ENCODE data around the gene PIGZ. TPM values are rescaled to one million over a fixed set of nuclear protein-coding genes. Genes with fewer than 3 reads are reported as not detected.
A peak's percentile ranks its signal among the peaks of the same experiment; 100 is the strongest.

PIGZ gene
- total RNA-seq, 2 experiments from 2014 or later = 0.27 to 0.38 TPM

DNA sequence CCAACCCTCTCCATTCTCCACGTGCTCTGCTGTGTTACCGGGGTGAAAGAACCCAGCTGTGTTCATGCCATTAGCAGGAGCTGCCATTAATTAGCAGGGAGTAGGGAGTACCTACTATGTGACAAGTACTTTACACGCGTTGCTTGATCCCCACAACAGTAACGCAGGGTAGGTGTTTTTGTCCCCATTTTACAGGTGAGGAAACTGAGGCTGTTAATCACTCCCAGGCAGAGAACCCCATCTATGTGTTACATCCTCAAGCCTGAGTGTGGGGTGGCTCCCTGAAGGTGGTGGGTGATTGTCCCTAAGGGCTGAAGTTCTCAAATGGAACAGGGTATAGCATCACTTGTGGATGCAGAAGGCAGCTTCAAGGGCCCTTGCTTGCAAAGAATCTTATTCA, 38.2 kb upstream of the PIGZ start:
- Mint-ChIP-seq H3K27me3 (peaks cover 3% of the 10 kb centered on the region), H3K4me3 (no peak overlapping the region), H3K4me1 (peaks cover 8% of the 10 kb centered on the region), H3K9me3 (no peaks in the 10 kb centered on the region), H3K27ac (no peak overlapping the region), H3K36me3 (peaks cover 2% of the 10 kb centered on the region)
- DNase-seq = no peak

GRCh38 chr3:197006446-197006845, 37.8 kb upstream of the PIGZ start:
- no peaks in the 10 kb centered on the region for H3K9me3 Mint-ChIP-seq
- DNase-seq = no peak
- H3K4me1 Mint-ChIP-seq = peaks cover 8% of the 10 kb centered on the region
- no peak overlapping the region for H3K27ac Mint-ChIP-seq
- H3K36me3 Mint-ChIP-seq = peaks cover 2% of the 10 kb centered on the region
- no peak overlapping the region for H3K4me3 Mint-ChIP-seq
- peaks cover 3% of the 10 kb centered on the region for H3K27me3 Mint-ChIP-seq

DNA sequence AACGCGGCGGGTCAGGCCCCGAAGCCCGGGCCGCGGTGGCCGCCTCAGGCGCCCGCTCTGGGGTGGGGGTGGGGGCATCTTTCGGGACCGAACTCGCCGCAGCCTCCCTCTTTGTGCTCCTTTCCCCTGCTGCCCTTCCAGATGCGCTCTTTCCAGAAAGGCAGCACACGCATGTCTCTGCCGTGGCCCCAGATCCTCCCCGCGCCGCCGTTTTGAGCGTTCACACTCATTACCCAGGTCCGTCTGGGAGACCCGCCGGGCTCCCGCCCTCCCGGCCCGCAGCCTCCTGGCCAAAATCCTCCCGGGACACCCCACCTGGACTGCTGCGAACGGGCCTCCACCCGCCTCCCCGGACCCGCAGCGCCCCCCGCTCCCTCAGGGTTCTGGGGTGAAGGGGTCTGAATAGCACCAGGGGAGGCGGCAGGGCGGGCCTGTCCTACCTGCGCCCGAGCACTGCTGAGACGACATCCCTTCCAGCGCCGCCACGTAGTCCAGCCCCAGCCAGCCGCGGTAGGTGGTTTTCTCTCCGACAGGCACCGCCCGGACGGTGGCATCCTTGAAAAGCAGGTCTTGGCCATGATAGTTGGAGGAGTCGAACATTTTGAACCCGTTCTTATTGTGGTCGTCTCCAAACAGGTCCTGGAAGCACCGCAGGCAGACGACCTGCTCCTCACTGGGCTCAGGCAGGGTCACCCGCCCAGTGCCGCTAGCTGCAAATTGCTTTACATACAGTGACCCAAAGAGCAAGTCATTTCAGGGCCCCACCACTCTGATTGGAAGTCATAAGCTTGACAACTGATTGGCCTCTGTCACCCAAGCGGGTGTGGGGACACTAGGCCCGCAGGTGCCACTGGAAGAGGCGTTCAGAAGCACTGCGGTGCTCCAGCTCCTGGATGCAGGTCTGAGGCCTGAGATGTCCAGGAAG, 35.1 kb upstream of the PIGZ start:
- peak overlapping the region; percentile 81 for H3K4me3 Mint-ChIP-seq
- DNase-seq = peak; percentile 35
- H3K36me3 Mint-ChIP-seq = peaks cover 2% of the 10 kb centered on the region
- H3K4me1 Mint-ChIP-seq = peaks cover 8% of the 10 kb centered on the region
- H3K9me3 Mint-ChIP-seq = no peaks in the 10 kb centered on the region
- peak overlapping the region; percentile 79 for H3K27ac Mint-ChIP-seq
- H3K27me3 Mint-ChIP-seq = peaks cover 3% of the 10 kb centered on the region

DNA sequence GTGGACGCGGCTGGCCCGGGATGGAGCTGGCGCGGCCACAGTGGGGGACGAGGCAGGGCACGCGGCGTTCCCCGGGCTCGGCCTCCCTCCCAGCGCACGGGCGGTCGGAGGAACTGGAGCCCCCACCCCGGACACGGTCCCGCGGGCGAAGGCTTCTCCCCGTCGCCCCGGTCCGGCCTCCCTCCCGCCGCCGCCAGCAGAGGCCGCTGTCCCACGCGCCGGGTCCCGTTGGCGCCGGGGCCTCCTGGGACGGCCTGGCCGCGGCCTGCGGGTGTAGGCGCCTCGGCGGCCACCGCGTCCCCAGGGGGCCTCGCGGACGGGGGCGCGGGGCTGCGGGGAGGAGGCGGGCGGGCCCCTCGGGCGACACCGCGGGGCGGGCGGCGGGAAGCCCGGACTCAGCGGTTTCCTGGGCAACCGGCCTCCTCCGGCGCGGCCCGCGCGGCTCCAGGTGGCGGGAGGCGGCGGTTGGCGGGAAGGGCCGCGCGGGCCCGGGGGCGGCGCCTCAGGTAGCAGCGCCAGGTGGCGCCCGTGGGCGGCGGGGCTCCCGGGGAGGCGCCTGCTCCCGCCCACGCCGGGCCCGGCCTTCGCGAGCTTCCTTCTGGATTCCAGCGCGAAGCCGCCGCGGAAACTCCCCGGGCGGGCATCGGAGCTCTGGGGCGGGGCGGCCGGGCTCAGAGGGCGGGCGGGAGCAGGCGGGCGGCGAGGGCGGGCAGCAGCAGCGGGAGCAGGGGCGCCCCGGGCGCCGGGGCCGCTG, 34.2 kb upstream of the PIGZ start:
- no peak overlapping the region for H3K4me3 Mint-ChIP-seq
- H3K27me3 Mint-ChIP-seq = peaks cover 3% of the 10 kb centered on the region

DNA sequence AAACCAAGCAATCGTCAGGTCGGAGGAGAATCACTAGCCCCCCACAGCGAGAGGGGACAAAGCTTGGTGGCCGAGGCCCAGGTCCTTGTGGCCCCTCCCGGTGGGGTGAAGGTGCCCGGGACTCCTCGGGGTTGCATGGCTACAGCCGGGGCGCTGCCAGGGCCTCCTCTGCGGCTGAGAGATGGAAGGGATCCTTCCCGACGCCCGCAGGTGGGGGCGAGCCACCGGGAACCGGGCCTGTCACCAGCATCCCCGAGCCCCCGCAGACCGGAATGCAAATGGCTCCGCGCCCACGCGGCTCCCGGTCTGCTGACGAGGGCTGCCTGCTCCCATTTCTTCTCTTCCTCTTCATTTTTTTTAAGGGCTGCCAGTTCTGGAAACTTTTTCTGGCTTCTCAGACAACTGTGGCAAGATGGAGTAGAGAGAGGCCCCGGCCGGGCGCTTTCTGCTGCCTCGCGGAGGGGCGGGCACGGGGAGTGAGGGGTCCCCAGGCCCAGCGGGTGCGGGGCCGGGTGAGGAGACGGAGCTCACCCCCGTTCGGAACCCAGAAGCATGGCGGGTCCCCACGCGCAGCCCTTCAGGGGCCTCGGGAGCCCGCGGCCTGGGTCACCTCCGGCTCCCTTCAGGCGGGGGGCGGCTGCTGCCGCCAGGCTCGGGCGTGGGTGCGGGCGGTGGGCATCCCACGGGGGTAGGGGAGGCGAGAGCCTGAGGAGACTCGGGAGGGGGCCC, 33.5 kb upstream of the PIGZ start:
- Mint-ChIP-seq H3K27me3 (peaks cover 3% of the 10 kb centered on the region), H3K9me3 (no peaks in the 10 kb centered on the region), H3K27ac (peak overlapping the region; percentile 70), H3K4me1 (peaks cover 8% of the 10 kb centered on the region), H3K36me3 (peaks cover 2% of the 10 kb centered on the region), H3K4me3 (peak overlapping the region; percentile 61)
- DNase-seq = no peak

More for the DNA sequence above, 34.2 kb upstream of the PIGZ start:
- H3K36me3 Mint-ChIP-seq = peaks cover 2% of the 10 kb centered on the region
- no peak overlapping the region for H3K27ac Mint-ChIP-seq
- peak; percentile 90 for DNase-seq
- H3K4me1 Mint-ChIP-seq = peaks cover 8% of the 10 kb centered on the region
- H3K9me3 Mint-ChIP-seq = no peaks in the 10 kb centered on the region

DNA sequence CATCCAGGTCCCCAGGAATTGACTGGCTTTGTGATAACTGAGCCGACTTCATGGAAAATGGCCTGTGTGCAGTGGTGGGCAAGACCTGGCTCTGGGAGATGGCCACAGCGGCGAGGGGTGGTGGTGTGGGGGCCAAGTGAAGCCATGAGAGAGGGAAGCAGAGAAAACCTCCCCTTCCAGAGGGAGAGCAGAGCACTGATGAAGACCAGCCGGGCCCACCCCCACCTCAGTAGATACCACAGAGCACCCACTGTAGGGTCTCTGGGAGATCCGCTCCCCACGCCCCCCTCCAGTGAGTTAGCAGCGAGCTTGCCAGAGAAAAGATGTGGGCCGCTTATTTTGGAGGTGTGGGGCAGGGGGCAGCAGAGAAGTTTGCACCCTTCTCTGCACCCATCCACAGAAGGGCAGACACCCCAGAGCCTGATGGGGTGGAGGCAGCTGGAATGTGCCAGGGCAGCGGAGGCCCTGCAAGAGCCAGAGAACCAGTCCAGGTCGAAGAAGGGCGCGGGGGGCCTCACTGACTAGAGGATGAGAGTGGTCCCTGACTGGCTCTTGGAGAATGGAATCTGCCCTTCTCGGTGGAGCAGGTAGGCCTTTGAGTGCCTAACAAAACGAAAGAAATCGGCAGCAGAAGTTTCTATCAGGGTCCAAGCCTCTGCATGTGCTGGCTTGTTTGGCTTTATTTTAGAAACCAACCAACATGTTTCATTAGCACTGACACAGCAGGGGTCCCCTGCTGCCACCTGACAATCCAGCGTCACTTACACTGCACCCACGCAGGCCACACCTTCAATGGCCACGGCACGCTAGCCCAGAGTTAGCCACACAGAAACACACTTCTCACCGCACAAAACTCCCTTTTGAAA, 32.7 kb upstream of the PIGZ start:
- H3K27ac Mint-ChIP-seq = peak overlapping the region; percentile 70
- H3K9me3 Mint-ChIP-seq = no peaks in the 10 kb centered on the region
- H3K36me3 Mint-ChIP-seq = peaks cover 2% of the 10 kb centered on the region
- peak overlapping the region; percentile 61 for H3K4me3 Mint-ChIP-seq
- H3K4me1 Mint-ChIP-seq = peaks cover 8% of the 10 kb centered on the region
- DNase-seq = no peak
- peaks cover 3% of the 10 kb centered on the region for H3K27me3 Mint-ChIP-seq

DNA sequence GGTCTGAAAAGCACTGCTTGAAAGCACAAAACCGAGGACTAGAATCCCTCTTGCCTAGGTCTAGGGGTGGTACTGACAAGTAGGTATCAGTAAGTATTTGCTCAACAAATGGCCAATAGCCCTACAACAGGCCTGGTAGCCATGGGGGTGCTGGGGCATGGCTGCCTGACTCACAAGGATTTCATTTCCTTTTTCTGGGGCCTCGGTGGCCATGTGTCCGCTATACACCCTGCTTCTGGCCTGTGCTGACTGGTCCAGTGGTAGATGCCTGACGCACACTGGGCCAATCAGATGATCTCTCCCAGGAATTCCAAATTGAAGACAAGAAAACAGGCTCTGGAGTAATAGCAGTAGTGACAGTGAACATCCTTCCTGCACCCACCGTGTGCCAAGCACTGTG, 31.6 kb upstream of the PIGZ start:
- Mint-ChIP-seq H3K27ac (no peak overlapping the region), H3K9me3 (no peaks in the 10 kb centered on the region), H3K4me3 (no peak overlapping the region), H3K36me3 (peaks cover 2% of the 10 kb centered on the region), H3K4me1 (peaks cover 8% of the 10 kb centered on the region), H3K27me3 (no peaks in the 10 kb centered on the region)
- no peak for DNase-seq

DNA sequence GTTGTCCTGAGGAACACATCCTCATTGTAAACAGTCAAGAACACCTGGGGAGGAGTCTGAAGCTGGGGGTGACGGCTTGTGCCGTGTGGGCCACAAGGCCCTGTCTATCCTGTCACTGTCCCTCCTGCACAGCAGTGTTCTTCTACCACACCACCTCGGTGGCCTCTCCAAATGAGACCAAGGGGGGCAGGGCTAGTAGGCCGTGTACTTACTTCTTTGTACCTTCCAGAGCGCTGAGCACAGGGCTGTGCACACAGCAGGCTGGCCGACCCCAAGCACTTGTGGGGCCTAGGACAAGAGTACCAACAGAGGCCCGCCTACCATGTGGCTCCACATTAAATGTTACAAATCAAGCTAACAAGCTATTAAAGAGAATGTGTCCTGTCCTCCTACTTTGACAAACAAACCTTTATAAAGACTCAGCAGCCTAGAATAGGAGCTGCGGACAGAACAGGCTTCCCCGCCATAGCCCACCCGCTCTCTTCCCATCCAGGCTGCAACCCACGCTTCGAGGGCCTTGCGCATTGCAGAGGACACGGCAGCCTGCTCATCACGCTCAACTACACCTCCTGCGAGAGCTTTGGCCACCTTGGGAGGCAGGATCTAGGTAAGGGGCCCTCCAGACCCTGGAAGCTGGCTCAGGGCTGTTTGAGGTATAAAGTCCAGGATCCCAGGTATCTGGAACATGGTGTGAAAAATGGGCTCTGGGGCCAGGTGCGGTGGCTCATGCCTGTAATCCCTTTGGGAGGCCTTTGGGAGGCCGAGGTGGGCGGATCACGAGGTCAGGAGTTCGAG, 30.5 kb upstream of the PIGZ start:
- H3K9me3 Mint-ChIP-seq = no peaks in the 10 kb centered on the region
- no peak overlapping the region for H3K4me3 Mint-ChIP-seq
- peaks cover 5% of the 10 kb centered on the region for H3K4me1 Mint-ChIP-seq
- H3K36me3 Mint-ChIP-seq = no peaks in the 10 kb centered on the region
- no peak overlapping the region for H3K27ac Mint-ChIP-seq
- no peaks in the 10 kb centered on the region for H3K27me3 Mint-ChIP-seq
- no peak for DNase-seq

GRCh38 chr3:196997311-196997710, 28.7 kb upstream of the PIGZ start:
- H3K4me1 Mint-ChIP-seq = no peaks in the 10 kb centered on the region
- no peak for DNase-seq
- no peaks in the 10 kb centered on the region for H3K27me3 Mint-ChIP-seq
- no peaks in the 10 kb centered on the region for H3K9me3 Mint-ChIP-seq
- H3K36me3 Mint-ChIP-seq = no peaks in the 10 kb centered on the region
- no peak overlapping the region for H3K27ac Mint-ChIP-seq
- H3K4me3 Mint-ChIP-seq = no peak overlapping the region

DNA sequence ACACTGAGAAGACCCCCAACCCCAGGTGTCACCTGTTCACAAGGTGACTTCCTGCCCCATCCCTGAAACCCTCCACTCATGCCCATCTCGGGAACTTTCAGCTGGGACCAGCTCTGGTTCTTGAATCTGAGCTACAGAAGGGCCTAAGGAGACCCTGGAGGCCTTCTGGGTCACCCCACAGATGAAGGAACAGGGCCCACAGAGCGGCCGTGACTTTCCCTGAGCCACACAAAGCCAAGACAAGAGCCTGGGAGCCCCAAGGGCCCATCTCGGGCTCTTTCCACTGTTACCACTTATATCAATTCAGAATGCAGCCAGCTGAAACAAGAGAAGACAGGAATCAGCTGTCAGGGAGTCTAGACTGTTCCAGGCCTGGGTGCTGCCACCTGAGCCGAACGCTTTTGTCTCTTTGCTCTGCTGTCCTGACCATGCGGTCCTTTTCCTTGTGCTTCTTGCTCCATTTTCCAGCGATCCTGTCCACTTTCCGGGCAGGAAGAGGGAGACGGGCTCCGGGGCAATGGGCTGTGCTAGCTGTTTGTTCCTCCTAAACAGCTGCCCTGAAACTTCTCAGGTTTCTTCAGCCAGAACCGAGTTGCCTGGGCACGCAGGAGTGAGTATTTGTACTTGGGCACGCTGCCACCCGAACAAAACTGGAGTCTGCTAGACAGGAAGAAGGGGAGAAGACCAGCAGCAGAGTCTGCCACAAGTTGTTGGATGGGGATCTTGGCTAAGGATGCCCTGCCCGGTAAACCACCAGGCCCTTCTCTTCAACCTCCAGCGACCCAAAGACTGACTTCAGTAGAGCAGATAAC, 28.0 kb upstream of the PIGZ start:
- H3K4me1 Mint-ChIP-seq = no peaks in the 10 kb centered on the region
- no peak overlapping the region for H3K27ac Mint-ChIP-seq
- H3K27me3 Mint-ChIP-seq = no peaks in the 10 kb centered on the region
- no peak for DNase-seq
- no peak overlapping the region for H3K4me3 Mint-ChIP-seq
- no peaks in the 10 kb centered on the region for H3K36me3 Mint-ChIP-seq
- H3K9me3 Mint-ChIP-seq = no peaks in the 10 kb centered on the region

GRCh38 chr3:196995646-196996355, 27.2 kb upstream of the PIGZ start:
- no peak overlapping the region for H3K4me3 Mint-ChIP-seq
- H3K4me1 Mint-ChIP-seq = no peaks in the 10 kb centered on the region
- no peaks in the 10 kb centered on the region for H3K36me3 Mint-ChIP-seq
- no peak overlapping the region for H3K27ac Mint-ChIP-seq
- no peak for DNase-seq
- no peaks in the 10 kb centered on the region for H3K9me3 Mint-ChIP-seq
- no peaks in the 10 kb centered on the region for H3K27me3 Mint-ChIP-seq

- Mint-ChIP-seq H3K27ac (no peak overlapping the region), H3K9me3 (no peaks in the 10 kb centered on the region), H3K4me1 (no peaks in the 10 kb centered on the region), H3K27me3 (no peaks in the 10 kb centered on the region), H3K36me3 (no peaks in the 10 kb centered on the region), H3K4me3 (no peak overlapping the region)
- no peak for DNase-seq
These were observed 26.4 kb upstream of the PIGZ start for GRCh38 chr3:196995027-196995426.

- no peaks in the 10 kb centered on the region for H3K4me1 Mint-ChIP-seq
- H3K4me3 Mint-ChIP-seq = no peak overlapping the region
- H3K27ac Mint-ChIP-seq = no peak overlapping the region
- no peak for DNase-seq
- H3K9me3 Mint-ChIP-seq = no peaks in the 10 kb centered on the region
- H3K27me3 Mint-ChIP-seq = no peaks in the 10 kb centered on the region
- H3K36me3 Mint-ChIP-seq = no peaks in the 10 kb centered on the region
These were observed 25.4 kb upstream of the PIGZ start for GRCh38 chr3:196994056-196994455.

Data from activated naive CD8-positive, alpha-beta T cell treated with anti-CD3 and anti-CD28 coated beads for 36 hours (primary cell).